Stimulated activated CD8-positive, alpha-beta memory T cell treated with anti-CD3 and anti-CD28 coated beads, Interleukin-15, amount 100 ng/mL, for 24 hours (primary cell): ENCODE measurements around the gene PIBF1.
"Not testable (repeated sequence)": the region's sequence is repeated elsewhere in the genome, so short reads cannot be mapped to it uniquely, and the experiment has no call there.

Experiments
- DNase-seq: peaks from one replicate; pipeline ENCODE4 v3.0.0-alpha.2; 2020; ENCODE audit warnings: low read depth

PIBF1 gene

DNA sequence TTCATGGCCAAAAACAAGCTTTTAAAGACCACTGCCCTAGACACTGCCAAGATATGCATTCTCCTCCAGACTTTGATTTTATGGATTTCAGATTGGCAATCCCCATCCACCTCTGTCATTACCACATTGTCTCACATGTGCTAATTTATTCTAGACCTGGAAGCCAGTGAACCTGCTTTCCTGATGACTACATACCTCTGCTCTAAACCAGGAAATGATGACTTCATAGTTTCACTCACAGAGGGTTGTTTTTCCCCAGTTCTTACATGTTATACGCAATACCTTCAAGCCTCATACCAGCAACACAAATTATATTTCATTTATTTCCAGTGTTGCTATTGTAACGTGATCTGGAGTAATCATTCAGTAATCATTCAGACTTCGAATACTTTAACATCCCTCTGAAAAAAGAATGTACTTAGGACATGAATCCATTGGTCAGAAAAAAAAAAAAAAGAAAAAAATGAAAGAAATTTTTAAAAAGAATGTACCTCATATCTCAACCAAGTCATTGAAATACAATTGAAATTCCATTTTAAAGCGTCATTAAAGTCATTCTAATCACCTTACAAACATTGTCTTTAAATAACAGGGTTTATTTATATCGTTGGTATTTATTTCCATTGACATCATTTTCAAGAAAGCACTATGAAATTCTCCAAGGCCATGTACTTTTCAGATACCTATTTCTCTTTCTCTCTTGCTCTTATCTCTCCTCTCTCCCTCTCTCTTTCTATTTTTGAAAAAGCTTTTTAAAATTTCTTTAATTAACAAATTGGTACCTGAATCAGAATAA, 243.5 kb downstream of the PIBF1 start:
- DNase-seq, result no peak

DNA sequence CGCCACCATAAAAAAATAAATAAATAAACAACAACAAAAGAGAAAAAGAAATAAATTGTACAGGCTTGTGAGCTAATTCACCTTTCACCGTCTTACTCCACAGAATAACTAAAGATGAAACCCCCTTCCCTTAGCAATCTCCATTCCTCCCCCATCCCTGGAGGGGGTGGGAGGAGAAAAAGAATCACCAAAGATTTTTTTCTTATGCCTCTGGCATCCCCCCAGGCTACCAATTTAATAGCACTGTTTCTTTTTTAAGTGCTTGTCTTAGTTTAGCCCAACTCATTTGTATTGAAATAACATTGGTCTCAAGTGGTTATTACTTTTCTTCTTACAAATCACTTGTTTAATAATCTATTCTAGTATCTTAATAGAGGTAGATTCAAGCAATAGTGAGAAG, 253.0 kb downstream of the PIBF1 start:
- DNase-seq, result no peak

DNA sequence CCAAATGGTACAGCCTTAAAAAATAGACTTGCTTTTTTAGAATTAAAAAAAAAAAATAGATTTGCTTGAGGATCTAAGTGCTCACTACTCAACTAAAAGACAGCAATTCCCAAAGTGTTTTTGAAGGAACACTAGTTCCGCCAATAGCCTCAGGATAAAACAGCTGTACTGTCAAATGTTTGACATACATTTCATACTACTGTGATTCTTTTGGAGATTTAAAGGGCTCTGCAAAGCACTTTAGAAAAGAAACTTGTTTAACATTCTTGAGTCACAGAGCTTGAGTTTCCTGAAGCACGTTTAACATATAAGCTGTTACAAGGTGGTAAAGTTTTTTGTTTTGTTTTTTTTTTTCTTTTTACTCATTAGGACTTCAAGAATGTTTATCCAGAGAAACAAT, 253.7 kb downstream of the PIBF1 start:
- DNase-seq, result no peak

DNA sequence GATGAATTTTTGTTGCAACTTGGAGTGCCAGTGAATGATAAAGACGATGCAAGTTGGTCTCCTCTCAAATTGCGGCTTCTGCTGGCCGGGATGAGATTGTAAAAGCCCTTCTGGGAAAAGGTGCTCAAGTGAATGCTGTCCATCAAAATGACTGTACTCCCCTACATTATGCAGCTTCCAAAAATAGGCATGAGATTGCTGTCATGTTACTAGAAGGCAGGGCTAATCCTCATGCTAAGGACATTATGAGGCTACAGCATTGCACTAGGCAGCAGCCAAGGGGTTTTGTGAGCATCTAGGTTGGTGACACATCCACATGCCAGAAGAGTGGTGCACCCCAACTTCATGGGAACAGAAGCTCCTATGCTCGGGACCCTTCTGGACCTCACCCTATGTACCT, 254.6 kb downstream of the PIBF1 start:
- no peak for DNase-seq

DNA sequence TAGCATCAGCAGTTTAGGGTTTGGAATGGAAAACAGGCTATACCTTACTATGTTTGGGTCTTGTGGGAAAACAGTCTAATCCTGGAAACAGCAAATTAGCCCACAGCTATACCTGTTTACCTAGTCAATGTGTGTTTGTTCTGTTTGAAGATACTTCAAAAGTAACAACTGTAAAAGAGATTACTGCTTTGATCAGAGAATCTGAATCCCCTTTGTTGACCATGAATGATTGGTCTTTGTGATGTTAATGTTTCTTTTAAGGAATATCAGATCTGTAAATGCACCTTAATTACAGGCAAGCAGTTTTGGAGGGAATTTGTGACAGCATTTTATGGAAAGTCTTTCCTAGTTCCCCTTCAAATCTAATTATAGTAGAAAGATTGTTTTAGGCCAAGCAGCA, 256.1 kb downstream of the PIBF1 start:
- DNase-seq, result no peak

DNA sequence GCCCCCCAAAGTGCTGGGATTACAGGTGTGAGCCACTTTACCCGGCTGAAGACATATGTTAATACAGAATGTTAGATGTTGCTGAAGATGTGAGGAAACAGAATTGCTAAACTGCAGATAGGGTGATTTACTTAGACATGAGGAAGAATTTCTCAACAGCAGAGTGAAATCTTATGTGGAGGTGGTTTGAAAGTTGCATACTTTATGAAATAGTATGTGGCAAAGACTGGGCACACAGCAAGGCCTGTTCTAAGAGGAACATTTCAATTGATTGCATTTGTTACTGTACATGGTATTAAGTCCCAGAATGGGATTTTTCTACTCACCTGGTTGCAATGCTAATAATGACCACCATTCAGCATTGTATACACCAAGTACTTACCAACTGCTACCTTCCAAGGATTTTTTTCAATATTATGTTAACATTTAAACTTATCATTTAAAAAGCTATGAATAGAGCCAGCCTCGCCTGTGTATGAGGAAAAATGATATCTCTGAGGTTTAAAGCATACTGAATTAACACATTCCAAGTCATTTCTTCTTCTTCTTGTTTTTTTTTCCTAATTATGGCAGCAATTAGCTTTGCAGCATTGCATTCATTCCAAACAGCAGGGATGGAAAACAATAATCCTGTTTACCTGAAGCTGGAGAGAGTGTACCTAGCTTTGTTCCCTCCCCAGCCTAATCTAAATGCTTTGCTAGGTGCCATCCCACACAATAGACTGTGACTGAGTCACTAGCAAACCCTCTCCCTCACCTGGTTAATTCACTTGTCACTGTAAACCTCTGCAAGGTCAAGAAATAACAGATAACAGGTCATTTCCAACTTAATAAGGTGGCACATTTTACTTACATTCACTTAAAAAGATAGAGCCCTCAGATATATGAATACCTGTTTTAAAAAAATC, 257.5 kb downstream of the PIBF1 start:
- no peak for DNase-seq

DNA sequence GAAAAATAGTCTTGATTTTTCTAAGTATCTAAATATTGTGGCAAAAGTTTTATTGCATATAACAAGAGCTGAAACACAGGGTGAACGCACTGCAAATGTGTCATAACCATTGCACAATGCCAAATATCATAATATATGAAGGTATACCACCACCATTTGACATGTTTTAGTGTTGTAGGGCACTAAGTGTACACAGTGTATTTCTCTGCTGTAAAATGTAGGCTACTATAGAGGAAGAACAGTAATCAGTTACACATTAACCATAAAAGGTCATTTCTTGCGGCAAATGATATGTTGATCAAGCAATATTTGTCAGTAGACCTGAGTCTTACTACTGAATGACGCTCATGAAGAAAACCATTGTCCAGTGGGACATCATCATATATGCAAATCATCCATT, 258.6 kb downstream of the PIBF1 start:
- no peak for DNase-seq

DNA sequence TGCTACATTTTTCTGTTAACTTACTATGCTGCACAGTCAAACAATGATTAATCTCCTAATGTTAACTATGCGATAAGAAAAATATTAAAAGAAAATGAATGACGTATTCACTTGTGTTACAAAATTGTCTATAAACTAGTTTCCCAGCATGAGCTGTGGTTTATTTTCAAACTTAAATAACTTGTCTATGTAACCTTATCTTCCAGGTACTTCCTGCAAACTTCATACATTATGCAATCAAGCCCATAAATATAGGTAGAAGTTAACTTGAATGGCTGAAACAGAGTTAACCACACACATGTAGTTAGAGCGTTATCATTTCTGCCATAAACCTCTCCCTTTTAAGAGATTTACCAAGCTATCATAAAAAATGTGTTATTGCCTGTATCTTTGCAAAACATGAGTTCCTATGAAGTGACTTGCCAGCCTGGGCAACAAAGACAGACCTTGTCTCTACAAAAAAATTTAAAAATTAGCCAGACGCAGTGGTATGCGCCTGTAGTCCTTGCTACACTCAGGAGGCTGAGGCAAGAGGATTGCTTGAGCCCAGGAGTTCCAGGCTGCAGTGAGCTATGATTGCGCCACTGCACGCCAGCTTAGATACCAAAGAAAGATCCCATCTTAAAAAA, 259.1 kb downstream of the PIBF1 start:
- no peak for DNase-seq

DNA sequence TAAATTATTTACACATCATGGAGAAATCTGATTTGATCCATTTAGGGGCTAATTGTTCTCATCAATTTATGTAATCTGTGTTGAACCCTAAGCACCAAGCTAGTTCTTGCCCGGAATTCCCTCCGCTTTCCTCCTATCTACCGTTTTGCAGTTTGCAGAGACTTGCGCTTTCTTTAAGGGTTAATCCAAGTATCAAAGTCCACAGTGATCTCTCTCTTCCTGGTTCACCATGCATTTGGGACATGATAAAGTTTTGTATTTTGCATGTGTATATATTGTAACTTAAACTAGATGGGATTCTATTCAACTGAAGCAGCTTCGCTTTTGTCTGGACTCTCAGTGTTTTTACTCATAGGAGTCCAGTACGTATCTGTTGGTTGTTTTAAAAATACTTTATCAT, 263.1 kb downstream of the PIBF1 start:
- no peak for DNase-seq

DNA sequence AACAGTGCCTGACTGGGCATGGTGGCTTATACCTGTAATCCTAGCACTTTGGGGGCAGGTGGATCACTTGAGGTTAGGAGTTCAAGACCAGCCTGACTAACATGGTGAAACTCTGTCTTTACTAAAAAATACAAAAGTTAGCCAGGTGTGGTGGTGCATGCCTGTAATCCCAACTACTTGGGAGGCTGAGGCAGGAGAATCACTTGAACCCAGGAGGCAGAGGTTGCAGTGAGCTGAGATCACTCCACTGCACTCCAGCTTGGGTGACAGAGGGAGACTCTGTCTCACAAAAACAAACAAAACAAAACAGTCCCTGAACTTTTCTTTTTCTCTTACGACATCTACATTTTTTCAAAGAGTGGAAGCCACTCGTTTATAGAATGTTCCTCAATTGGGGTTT, 266.7 kb downstream of the PIBF1 start:
- DNase-seq, result not testable (repeated sequence)

DNA sequence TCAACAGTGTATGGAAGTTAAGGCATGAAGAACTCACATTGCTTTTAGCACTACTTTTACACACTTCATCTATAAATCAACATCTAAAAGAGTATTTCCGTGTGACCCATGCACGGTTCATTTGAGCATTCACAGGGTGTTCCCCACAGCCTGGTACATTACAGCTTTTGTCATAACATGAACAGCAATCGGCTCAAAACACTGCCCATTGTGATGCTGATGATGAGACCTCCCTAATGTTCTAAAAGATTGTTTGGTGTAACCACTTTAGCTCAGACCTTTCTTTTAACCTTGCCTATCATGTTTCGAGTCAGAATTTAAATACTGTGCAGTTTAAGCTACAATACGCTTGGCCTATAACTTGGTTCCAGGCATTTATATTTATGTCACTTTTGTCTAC, 272.8 kb downstream of the PIBF1 start:
- no peak for DNase-seq

DNA sequence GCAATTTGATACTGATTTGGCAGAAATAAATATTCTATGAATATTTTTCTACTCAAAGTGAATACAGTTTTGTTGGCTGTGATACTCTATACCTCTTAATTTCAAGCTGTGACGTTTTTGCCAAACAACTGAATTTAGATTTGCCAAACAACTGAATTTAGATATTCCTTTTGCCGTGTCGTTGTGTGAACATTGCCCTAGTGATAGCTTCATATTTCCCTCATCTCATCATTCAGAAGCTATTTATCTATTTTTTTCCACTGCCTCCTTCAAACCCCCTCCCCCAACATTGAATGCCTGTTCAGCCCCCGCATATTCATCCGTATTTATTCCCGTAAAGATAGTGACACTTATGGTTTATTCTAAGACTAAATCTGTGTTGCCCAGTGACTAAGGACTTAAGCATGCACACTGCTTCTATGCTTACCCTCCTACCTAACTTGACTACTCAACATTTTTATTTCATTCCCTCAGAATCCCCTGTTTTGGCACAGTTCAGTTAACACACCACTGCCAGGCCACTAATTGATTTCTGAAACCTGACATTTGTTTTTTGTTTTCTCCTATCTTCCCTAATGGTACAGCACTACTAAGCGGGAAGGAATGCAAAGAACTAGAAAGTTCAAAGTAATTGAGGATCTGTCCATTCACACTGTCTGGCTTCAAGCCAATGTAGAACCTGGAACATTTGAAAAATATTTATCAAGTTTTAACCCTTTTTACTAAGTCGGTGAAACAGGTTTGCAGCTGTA, 274.1 kb downstream of the PIBF1 start:
- DNase-seq, result no peak

DNA sequence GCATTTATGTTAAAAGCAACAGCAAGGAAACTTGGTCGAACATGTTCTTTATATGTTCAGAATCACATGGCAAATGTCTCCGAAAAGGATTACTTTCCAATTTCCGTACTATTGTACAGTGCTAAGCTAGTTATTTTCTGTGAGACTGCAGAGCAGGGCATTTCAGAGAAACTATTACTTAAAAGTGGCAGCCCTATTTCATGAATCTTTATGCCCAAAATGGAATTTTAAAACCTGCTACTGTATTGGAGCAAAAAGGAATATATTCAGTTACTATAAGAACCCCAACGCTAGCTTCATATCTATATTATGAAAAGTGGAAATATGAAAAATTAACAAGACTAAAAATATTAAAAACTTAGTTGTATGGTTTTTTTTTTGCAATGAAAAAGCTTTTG, 274.6 kb downstream of the PIBF1 start:
- no peak for DNase-seq

DNA sequence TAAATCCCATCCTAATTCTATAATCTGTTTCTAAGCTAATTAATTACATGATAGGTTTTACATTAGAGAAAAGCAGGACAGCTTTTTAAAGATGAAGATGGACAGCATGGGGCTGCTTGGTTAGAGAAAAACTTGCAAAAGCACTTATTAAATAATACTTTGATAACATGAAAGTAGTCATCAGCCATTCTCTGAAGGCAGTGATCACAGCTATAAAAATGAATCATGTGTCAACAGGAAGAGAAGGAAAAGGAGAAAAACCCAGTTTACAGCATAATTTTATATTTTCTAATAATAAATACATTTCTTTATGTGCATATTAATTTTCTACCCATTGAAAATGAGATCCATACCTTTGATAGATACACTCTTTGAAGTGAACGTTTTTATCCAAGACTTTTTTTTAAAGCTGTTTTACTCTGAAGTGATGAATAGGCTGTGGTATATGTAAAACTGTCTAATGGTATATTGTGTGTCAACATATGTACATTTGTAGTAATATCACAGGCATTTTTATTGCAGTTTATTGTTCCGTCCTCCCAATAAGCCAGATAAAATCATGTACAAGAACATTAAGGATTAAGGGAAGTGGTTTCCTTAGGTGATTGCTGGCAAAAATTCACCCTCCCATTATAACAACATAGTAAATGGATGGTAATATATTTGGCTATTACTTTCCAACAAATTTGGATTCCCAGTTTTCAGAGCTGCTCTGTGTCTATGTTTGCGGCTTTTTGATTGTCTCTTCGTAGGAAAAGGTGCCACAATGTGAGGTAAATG, 275.5 kb downstream of the PIBF1 start:
- DNase-seq, result no peak

DNA sequence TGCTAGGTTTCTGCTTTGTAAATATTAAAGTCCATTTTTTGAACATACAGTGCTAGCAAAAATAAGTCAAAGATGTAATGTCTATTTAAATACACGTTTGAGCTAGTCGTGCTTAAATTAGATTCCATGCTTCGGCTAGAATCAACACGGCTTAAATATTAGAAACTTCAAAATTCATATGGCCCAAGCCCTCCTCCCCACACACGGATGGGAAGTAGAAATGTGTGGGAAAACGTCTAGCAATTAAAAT, 276.1 kb downstream of the PIBF1 start:
- no peak for DNase-seq

DNA sequence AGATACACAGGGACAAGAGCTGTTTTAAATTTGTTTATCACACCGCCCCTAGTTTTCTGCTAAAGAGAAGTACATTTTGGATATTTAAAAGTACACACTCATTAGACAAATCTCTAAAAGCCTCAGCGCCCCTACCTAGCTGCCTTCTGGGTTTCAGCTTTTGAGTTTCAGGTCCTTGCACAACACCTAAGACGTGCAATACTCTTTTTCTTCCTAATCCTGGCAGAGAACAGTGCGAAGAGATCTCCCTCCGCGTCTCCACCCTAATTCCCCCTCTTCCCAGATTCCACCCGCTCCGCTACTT, 276.5 kb downstream of the PIBF1 start:
- DNase-seq, result no peak

DNA sequence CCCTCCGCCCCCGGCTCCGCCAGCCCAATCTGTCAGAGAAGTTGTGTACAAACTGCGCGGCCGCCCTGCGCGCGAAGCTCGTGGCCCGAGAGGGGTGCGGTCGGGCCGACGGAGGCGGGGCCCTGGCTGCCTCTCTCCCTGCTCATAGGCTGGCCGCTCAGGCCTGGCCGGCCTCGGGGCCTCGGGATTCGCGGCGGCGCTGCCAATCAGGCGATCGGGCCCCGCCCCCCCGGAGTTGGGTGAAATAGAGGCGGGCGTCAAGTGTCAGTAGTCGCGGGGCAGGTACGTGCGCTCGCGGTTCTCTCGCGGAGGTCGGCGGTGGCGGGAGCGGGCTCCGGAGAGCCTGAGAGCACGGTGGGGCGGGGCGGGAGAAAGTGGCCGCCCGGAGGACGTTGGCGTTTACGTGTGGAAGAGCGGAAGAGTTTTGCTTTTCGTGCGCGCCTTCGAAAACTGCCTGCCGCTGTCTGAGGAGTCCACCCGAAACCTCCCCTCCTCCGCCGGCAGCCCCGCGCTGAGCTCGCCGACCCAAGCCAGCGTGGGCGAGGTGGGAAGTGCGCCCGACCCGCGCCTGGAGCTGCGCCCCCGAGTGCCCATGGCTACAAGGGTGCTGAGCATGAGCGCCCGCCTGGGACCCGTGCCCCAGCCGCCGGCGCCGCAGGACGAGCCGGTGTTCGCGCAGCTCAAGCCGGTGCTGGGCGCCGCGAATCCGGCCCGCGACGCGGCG, 277.0 kb downstream of the PIBF1 start, which contains the start of gene KLF5:
Gene KLF5 (plus strand): TSS at position 270 of the 724 bp plus-strand sequence. CDS start 323 bp downstream, at position 593.
- peak; percentile 91 for DNase-seq

DNA sequence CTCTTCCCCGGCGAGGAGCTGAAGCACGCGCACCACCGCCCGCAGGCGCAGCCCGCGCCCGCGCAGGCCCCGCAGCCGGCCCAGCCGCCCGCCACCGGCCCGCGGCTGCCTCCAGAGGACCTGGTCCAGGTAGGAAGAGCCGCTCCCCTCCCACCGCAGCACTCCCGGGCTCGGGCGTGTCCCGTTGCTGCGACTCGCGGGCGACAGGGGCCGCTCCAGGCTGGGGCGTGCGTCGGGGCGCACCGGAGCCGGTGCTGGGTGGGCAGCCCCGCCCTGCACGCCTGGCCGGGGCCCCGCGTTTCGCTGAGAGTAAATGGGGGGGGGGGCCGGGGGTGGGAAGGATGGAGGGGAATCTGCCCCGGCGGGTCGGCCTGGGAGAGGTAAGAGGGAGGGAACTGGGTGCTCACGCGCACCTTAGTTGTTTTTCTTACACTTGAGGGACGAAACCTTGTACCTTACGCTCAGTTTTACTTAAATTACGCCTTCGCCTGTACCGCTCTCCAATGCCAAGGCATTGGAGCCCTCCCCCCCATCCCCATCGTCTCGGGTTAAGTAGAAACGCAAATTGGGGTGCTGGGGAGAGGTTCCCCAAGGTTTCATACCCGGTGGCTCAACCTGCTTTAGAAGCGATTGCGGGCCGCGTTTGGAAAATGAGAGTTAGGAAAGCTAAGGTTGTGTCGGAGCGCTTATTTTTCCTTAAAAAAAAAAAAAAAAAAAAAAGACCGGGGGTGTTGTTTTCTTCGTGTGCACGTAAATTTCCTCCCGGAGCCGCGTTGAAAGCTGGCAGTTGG, 277.7 kb downstream of the PIBF1 start:
- no peak for DNase-seq

DNA sequence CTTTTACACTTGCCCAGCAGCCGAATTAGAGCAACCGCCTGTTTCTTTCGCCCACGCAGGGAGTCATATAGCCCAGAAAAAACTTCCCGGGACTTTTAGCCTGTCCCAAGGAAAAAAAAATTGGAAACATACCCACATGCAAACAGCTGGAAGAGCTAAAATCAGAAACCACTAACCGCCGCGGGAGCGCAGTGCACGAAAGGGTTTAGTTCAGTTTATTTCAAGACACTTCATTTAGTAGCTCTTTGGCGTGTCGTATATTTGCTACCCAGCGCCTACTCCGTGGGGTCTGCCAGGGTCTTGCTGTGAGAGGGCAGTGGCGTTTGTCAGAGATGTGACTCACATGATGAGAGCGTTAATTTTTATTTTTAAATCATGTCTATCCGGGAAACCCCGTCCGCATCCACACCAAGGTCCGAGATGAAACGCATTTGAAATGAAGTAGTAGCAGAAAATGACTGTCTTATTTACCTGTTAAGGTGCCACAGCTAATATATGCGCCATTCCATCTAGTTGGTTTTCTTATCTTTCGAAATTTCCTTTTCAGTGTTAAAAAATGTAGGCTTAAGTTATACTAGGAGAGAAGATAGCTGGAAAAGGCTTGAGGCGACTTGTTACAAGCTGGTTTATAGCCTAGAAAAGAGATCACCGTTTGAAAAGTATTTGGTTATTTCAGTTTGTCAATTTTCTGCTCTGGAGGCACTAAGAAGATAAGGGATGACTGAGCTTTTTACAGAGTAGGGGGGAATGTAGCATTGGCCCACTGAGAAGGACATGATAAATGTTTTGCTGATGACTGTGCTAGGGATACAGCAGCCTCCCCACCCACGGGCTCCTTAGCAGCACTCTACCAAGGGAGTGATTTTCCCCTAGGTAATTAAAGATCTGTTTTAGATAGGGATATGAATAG, 278.6 kb downstream of the PIBF1 start:
- DNase-seq, result no peak
